ENCODE measurements around the gene ZDHHC21. TPM values are rescaled to one million over a fixed set of nuclear protein-coding genes. Genes with fewer than 3 reads are reported as not detected.

ZDHHC21 gene
- total RNA-seq, 1 experiment from 2014 or later = 9.0 TPM

GRCh38 chr9:14690948-14691730, 2.1 kb downstream of the ZDHHC21 start:
- no peaks in the 10 kb centered on the region; a peak in 1 of 5 replicates for H3K9me3 Mint-ChIP-seq
- no CpG with 5 or more reads among the region's 7 CpGs for WGBS (ENCODE audit: extremely low coverage, insufficient read length, low lambda C conversion rate)
- no peak overlapping the region for H3K4me2 ChIP-seq (ENCODE audit: insufficient read depth, insufficient read length, low read length)

More at GRCh38 chr9:14690948-14691730, 2.1 kb downstream of the ZDHHC21 start:
- H3K36me3 Mint-ChIP-seq (ENCODE audit: insufficient read depth in 1 of 3, low read depth in 3 of 3) = peaks cover 13 to 36% (median 33%) of the 10 kb centered on the region in 3 experiments; a peak in 6 of 7 replicates
- peaks cover 5% of the 10 kb centered on the region for H3K23me2 ChIP-seq (ENCODE audit: insufficient read length, low read depth, low read length, poor library complexity, severe bottlenecking)
- H2AK5ac ChIP-seq (ENCODE audit: insufficient read length, low read length) = no peak overlapping the region
- no peaks in the 10 kb centered on the region for H3K9me3 ChIP-seq (ENCODE audit: control insufficient read depth, low read depth, low read length)
- no peaks in the 10 kb centered on the region for H3K27me3 Mint-ChIP-seq (ENCODE audit: low read depth)
- H3K18ac ChIP-seq (ENCODE audit: insufficient read length, low read depth, low read length) = no peak overlapping the region
- no peak overlapping the region for H2BK120ac ChIP-seq (ENCODE audit: low read depth, low read length, poor library complexity, severe bottlenecking)
- H3K56ac ChIP-seq (ENCODE audit: insufficient read length, low read depth, low read length) = no peak overlapping the region
- H3K23ac ChIP-seq (ENCODE audit: insufficient read length, low read depth, low read length) = no peak overlapping the region
- H2BK5ac ChIP-seq (ENCODE audit: insufficient read length, low read length) = no peak overlapping the region
- peaks cover 2% of the 10 kb centered on the region; the same call in 1 of the 2 replicates for H3K4me1 ChIP-seq (ENCODE audit: insufficient read depth, low read length)
- peaks cover 23 to 25% of the 10 kb centered on the region in 2 experiments for H3K4me1 Mint-ChIP-seq
- no peak for TF ChIP-seq CTCF (conservative IDR thresholded peaks at IDR 0.05)
- no peaks in the 10 kb centered on the region for H3K27me3 ChIP-seq (ENCODE audit: insufficient read depth, low read length)
- DNase-seq = no peak
- no peak overlapping the region for H3T11ph ChIP-seq (ENCODE audit: low read length)
- no peaks in the 10 kb centered on the region for H4K20me1 ChIP-seq (ENCODE audit: control insufficient read depth, insufficient read depth, insufficient read length)
- no peak overlapping the region for H4K5ac ChIP-seq (ENCODE audit: insufficient read length, low read depth, low read length)
- H3K79me1 ChIP-seq (ENCODE audit: insufficient read depth, low read depth, low read length, poor library complexity, severe bottlenecking) = no peaks in the 10 kb centered on the region
- H4K91ac ChIP-seq (ENCODE audit: insufficient read length, low read depth, low read length) = no peak overlapping the region
- H2BK12ac ChIP-seq (ENCODE audit: insufficient read length, low read depth, low read length) = no peak overlapping the region
- no peak overlapping the region for H3K27ac Mint-ChIP-seq
- no peak overlapping the region for H3K4ac ChIP-seq (ENCODE audit: low read depth, low read length)
- H3K27ac ChIP-seq (ENCODE audit: insufficient read length, low read depth, low read length) = no peak overlapping the region
- no peak overlapping the region for H2BK15ac ChIP-seq (ENCODE audit: low read depth, low read length)
- peaks cover 4% of the 10 kb centered on the region; the same call in 1 of the 2 replicates for H3K79me2 ChIP-seq (ENCODE audit: insufficient read depth, low read length)
- H3K14ac ChIP-seq (ENCODE audit: insufficient read depth, low read length) = no peak overlapping the region
- no peak overlapping the region for H3K4me3 Mint-ChIP-seq
- no peak overlapping the region for H4K8ac ChIP-seq (replicated peaks; ENCODE audit: insufficient read length, low read depth, low read length)
- H3K9ac ChIP-seq (ENCODE audit: extremely low read depth, insufficient read length, low read length) = no peak overlapping the region
- no peak overlapping the region for H2AFZ ChIP-seq (ENCODE audit: low read length)
- H2BK20ac ChIP-seq (ENCODE audit: low read depth, low read length, poor library complexity, severe bottlenecking) = no peak overlapping the region
